Neural progenitor cell (in vitro differentiated cells): ENCODE results near the gene ARMH1. TPM values are rescaled to one million over a fixed set of nuclear protein-coding genes. Genes with fewer than 3 reads are reported as not detected.

Experiments
- DNase-seq: peaks from one replicate; pipeline ENCODE4 v3.0.0-alpha.2; 2016; ENCODE audit warnings: low spot score
- H2AFZ ChIP-seq: fragments of 200-600 bp; sonication (generic); replicated peaks from 2 replicates; pipeline ENCODE4 v1.6.1; 2016; ENCODE audit warnings: antibody characterized with exemption
- H3F3A ChIP-seq: fragments of 200-600 bp; sonication (generic); 2 replicates; pipeline ENCODE4 v1.6.1; 2016; ENCODE audit warnings: antibody characterized with exemption, low read depth
- H3K27ac ChIP-seq: fragments of 200-600 bp; sonication (generic); 2 replicates; pipeline ENCODE4 v1.5.1; 2016; ENCODE audit warnings: mild to moderate bottlenecking
- H3K27me3 ChIP-seq: fragments of 200-600 bp; sonication (generic); 2 replicates; pipeline ENCODE4 v1.6.1; 2016; ENCODE audit warnings: mild to moderate bottlenecking, moderate library complexity
- H3K36me3 ChIP-seq: fragments of 200-600 bp; sonication (generic); 2 replicates; pipeline ENCODE4 v1.5.1; 2016
- H3K4me1 ChIP-seq: fragments of 200-600 bp; sonication (generic); 2 replicates; pipeline ENCODE4 v1.6.1; 2016; ENCODE audit warnings: mixed run types
- H3K4me2 ChIP-seq: fragments of 200-600 bp; sonication (generic); 2 replicates; pipeline ENCODE4 v1.6.1; 2016
- H3K4me3 ChIP-seq: fragments of 200-600 bp; sonication (generic); 2 replicates; pipeline ENCODE4 v1.5.1; 2016
- H3K79me2 ChIP-seq: fragments of 200-600 bp; sonication (generic); 2 replicates; pipeline ENCODE4 v1.6.1; 2016; ENCODE audit warnings: low read depth
- H3K9ac ChIP-seq: fragments of 200-600 bp; sonication (generic); 2 replicates; pipeline ENCODE4 v1.6.1; 2016
- H3K9me3 ChIP-seq: fragments of 200-600 bp; sonication (generic); 2 replicates; pipeline ENCODE4 v1.5.1; 2016; ENCODE audit warnings: low read depth
- H4K20me1 ChIP-seq: fragments of 200-600 bp; sonication (generic); 2 replicates; pipeline ENCODE4 v1.6.1; 2016; ENCODE audit warnings: low read depth
- H3K27ac Mint-ChIP-seq: 3 replicates; pipeline ENCODE4 v1.8.0; 2021; ENCODE audit warnings: mixed read lengths
- H3K27me3 Mint-ChIP-seq: 2 replicates; pipeline ENCODE4 v1.8.0; 2022; ENCODE audit warnings: low read depth, mild to moderate bottlenecking, inconsistent platforms, moderate library complexity, mixed read lengths; ENCODE audit not compliant: insufficient read depth
- H3K36me3 Mint-ChIP-seq: 3 replicates; pipeline ENCODE4 v1.8.0; 2021; ENCODE audit warnings: mixed read lengths
- H3K4me1 Mint-ChIP-seq: 3 replicates; pipeline ENCODE4 v1.8.0; 2021; ENCODE audit warnings: mixed read lengths
- H3K4me3 Mint-ChIP-seq: 3 replicates; pipeline ENCODE4 v1.8.0; 2021; ENCODE audit warnings: mild to moderate bottlenecking, moderate library complexity, mixed read lengths
- H3K9me3 Mint-ChIP-seq: 3 replicates; pipeline ENCODE4 v1.8.0; 2020; ENCODE audit warnings: mixed read lengths
- EZH2 ChIP-seq: fragments of 200-600 bp; sonication (generic); IDR thresholded peaks from 2 replicates; pipeline ENCODE4 v1.6.1; 2017; ENCODE audit warnings: antibody characterized with exemption, mild to moderate bottlenecking, moderate library complexity
- EZH2phosphoT487 ChIP-seq: fragments of 200-600 bp; sonication (generic); IDR thresholded peaks from 2 replicates; pipeline ENCODE4 v1.6.1; 2017; ENCODE audit warnings: antibody characterized with exemption
- total RNA-seq: library from RNA; depleted of rRNA; stranded (reverse); fragments of >200 nt; gene quantifications from 2 replicates; pipeline ENCODE4 v1.2.3, GENCODE V29; 2015; ENCODE audit warnings: low replicate concordance
- TF ChIP-seq, protein P1 (sequence below): fragments of 200-600 bp; sonication (generic); IDR thresholded peaks from 2 replicates; pipeline ENCODE4 v1.5.1; 2017; ENCODE audit warnings: antibody characterized with exemption, mild to moderate bottlenecking

The ARMH1 gene
- total RNA-seq, 1 donor from 2014 or later = 3.6 TPM

DNA sequence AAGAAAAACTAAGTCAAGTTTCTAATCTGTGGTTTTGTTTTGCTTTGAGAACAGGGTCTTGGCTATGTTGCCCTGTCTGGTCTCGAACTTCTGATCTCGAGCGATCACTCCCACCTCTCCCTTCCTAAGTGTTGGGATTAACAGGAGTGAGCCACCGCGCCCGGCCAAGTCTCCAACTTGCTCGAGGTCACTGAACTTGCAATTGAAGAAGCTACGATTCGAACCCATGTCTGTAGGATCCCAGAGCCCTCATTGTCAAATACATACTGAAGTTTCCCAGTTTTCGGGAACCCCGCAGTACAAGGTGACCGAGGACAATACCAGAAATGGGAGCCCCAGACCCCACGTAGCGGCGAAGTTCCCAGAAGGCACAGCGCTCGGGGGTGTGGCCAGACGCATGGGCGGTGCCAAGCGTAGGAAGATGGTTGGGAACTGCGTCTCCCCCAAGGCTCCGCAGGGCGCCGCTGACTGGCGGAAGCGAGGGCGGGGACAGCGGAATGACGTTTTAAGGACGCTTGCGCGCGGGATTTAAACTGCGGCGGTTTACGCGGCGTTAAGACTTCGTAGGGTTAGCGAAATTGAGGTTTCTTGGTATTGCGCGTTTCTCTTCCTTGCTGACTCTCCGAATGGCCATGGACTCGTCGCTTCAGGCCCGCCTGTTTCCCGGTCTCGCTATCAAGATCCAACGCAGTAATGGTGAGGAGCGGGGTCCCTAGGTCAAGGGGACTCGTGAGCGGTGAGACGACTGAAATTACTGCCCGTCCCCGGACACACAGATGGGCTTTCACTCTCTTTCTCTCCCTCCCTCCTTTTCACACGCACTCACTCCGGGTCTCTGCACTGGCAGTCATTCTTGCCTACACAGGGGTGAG, 65.0 kb downstream of the ARMH1 start, which contains the start of gene KIF2C:
KIF2C (plus strand) TSS at position 531 of the 872 bp plus-strand sequence; CDS start at position 627, 96 bp downstream.
- H3K4me1 ChIP-seq = peaks cover 10% of the 10 kb centered on the region
- no peaks in the 10 kb centered on the region for H3K36me3 ChIP-seq
- peak within 1 kb of the TSS; percentile 78 for H3K4me3 ChIP-seq
- Mint-ChIP-seq H3K36me3 (peaks cover 12% of the 10 kb centered on the region), H3K9me3 (peaks cover 9% of the 10 kb centered on the region), H3K4me3 (peak within 1 kb of the TSS; percentile 97), H3K27me3 (peaks cover 16% of the 10 kb centered on the region), H3K4me1 (peaks cover 28% of the 10 kb centered on the region), H3K27ac (peak within 1 kb of the TSS; percentile 97)
- no peak within 1 kb of the TSS for H3K27ac ChIP-seq
- peak within 1 kb of the TSS; percentile 81 for H2AFZ ChIP-seq
- H3K27me3 ChIP-seq = no peaks in the 10 kb centered on the region
- peak within 1 kb of the TSS; percentile 93 for H3K4me2 ChIP-seq
- H3K79me2 ChIP-seq = peaks cover 47% of the 10 kb centered on the region
- peak; percentile 98 for DNase-seq
- H4K20me1 ChIP-seq = peaks cover 14% of the 10 kb centered on the region
- peak within 1 kb of the TSS; percentile 64 for H3K9ac ChIP-seq
- H3K9me3 ChIP-seq = no peaks in the 10 kb centered on the region
- no peak for TF ChIP-seq EZH2
- TF ChIP-seq, protein P1, sequence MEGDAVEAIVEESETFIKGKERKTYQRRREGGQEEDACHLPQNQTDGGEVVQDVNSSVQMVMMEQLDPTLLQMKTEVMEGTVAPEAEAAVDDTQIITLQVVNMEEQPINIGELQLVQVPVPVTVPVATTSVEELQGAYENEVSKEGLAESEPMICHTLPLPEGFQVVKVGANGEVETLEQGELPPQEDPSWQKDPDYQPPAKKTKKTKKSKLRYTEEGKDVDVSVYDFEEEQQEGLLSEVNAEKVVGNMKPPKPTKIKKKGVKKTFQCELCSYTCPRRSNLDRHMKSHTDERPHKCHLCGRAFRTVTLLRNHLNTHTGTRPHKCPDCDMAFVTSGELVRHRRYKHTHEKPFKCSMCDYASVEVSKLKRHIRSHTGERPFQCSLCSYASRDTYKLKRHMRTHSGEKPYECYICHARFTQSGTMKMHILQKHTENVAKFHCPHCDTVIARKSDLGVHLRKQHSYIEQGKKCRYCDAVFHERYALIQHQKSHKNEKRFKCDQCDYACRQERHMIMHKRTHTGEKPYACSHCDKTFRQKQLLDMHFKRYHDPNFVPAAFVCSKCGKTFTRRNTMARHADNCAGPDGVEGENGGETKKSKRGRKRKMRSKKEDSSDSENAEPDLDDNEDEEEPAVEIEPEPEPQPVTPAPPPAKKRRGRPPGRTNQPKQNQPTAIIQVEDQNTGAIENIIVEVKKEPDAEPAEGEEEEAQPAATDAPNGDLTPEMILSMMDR = no peak
- no peak for TF ChIP-seq EZH2phosphoT487
- H3F3A ChIP-seq = no peaks in the 10 kb centered on the region

DNA sequence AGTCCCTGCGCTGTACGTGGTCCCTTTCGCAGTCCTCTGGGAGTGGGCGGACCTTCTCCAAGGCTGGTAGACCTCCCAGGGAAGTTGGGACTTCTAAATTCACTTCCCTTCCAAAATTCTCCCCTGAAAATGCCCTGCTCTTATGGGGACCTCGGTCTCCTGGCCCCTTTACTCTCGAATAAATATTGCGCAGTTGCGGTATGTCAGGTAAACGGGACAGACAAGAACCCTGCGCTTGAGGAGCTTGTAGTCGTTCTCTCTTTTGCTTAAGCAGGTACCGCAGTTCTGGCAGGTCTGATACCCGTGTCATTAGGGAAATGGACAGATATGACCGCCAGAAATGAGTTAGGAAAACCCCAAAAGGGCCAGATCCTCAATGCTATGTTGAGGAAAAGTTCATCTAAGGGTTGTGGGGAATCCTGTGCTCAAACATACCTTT, 65.7 kb downstream of the ARMH1 start:
- H3K9me3 Mint-ChIP-seq = peaks cover 9% of the 10 kb centered on the region
- no peaks in the 10 kb centered on the region for H3K36me3 ChIP-seq
- peaks cover 54% of the 10 kb centered on the region for H3K79me2 ChIP-seq
- H3K4me3 Mint-ChIP-seq = peak overlapping the region; percentile 97
- H3K27me3 Mint-ChIP-seq = peaks cover 16% of the 10 kb centered on the region
- peak overlapping the region; percentile 97 for H3K27ac Mint-ChIP-seq
- peaks cover 15% of the 10 kb centered on the region for H4K20me1 ChIP-seq
- H3K9me3 ChIP-seq = no peaks in the 10 kb centered on the region
- peaks cover 28% of the 10 kb centered on the region for H3K4me1 Mint-ChIP-seq
- peak overlapping the region; percentile 81 for H2AFZ ChIP-seq
- peaks cover 10% of the 10 kb centered on the region for H3K4me1 ChIP-seq
- H3K27me3 ChIP-seq = no peaks in the 10 kb centered on the region
- no peak overlapping the region for H3K27ac ChIP-seq
- peak; percentile 50 for DNase-seq
- TF ChIP-seq EZH2 (no peak), EZH2phosphoT487 (no peak)
- peak overlapping the region; percentile 78 for H3K4me3 ChIP-seq
- peaks cover 14% of the 10 kb centered on the region for H3K36me3 Mint-ChIP-seq
- H3K4me2 ChIP-seq = peak overlapping the region; percentile 93
- no peaks in the 10 kb centered on the region for H3F3A ChIP-seq
- peak overlapping the region; percentile 64 for H3K9ac ChIP-seq

DNA sequence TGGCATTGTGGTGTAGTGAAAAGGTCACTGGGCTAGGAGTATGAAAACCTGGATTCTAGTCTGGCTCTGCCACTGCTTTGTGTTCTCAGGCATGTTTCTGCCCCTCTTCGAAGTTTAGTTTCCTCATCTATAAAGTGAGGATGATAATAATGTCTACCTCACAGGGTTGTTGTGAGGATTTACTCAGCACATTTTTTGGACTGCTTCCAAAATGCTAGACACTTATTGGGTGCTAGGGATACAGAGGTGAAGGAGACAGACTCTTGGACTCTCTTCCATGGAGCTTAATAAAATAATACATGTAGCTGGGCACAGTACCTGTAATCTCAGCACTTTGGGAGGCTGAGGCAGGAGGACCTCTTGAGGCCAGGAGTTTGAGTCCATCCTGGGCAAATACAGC, 68.7 kb downstream of the ARMH1 start:
- no peak overlapping the region for H2AFZ ChIP-seq
- no peak for TF ChIP-seq EZH2phosphoT487
- TF ChIP-seq, protein P1 = no peak
- TF ChIP-seq EZH2 = no peak
- H3K27ac ChIP-seq = no peak overlapping the region
- H3K79me2 ChIP-seq = peaks cover 67% of the 10 kb centered on the region
- peak overlapping the region; percentile 64 for H3K4me3 Mint-ChIP-seq
- H3K4me1 ChIP-seq = peaks cover 10% of the 10 kb centered on the region
- no peaks in the 10 kb centered on the region for H3K27me3 ChIP-seq
- peaks cover 24% of the 10 kb centered on the region for H4K20me1 ChIP-seq
- peaks cover 6% of the 10 kb centered on the region for H3K9me3 Mint-ChIP-seq
- H3K9me3 ChIP-seq = no peaks in the 10 kb centered on the region
- H3K27me3 Mint-ChIP-seq = peaks cover 9% of the 10 kb centered on the region
- H3K27ac Mint-ChIP-seq = no peak overlapping the region
- no peak overlapping the region for H3K9ac ChIP-seq
- H3K36me3 Mint-ChIP-seq = peaks cover 26% of the 10 kb centered on the region
- peaks cover 7% of the 10 kb centered on the region for H3K36me3 ChIP-seq
- H3K4me2 ChIP-seq = no peak overlapping the region
- H3K4me1 Mint-ChIP-seq = peaks cover 28% of the 10 kb centered on the region
- no peaks in the 10 kb centered on the region for H3F3A ChIP-seq
- H3K4me3 ChIP-seq = no peak overlapping the region
- no peak for DNase-seq

DNA sequence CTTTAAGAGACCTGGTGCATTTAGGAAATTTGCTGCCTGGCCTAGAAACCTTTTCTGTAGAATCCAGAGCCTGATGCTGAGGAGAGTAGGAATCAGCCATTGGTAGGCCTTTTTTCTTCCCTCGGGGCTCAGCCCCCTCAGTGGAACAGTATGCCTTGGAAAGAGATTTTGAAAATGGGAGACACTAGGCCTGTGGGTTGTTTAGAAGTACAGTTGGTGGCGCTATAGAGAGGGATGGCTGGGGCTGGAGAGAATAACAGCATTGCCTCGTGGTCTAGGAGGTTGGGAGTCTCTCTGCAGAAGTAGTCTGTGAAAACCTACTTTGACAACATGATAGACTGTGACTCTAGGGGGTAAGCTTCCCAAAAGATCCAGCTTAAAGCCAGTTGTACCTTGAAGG, 73.4 kb downstream of the ARMH1 start:
- no peak for TF ChIP-seq EZH2phosphoT487
- TF ChIP-seq, protein P1 = peak; percentile 19
- peak; percentile 12 for DNase-seq
- no peaks in the 10 kb centered on the region for H3K9me3 Mint-ChIP-seq
- Histone ChIP-seq H3K79me2 (peaks cover 36% of the 10 kb centered on the region), H4K20me1 (peaks cover 29% of the 10 kb centered on the region), H3F3A (no peaks in the 10 kb centered on the region), H3K27me3 (no peaks in the 10 kb centered on the region), H3K4me1 (no peaks in the 10 kb centered on the region), H2AFZ (no peak overlapping the region), H3K4me3 (no peak overlapping the region), H3K9ac (no peak overlapping the region), H3K9me3 (no peaks in the 10 kb centered on the region), H3K27ac (no peak overlapping the region), H3K36me3 (peaks cover 16% of the 10 kb centered on the region), H3K4me2 (no peak overlapping the region)
- no peaks in the 10 kb centered on the region for H3K27me3 Mint-ChIP-seq
- no peak overlapping the region for H3K27ac Mint-ChIP-seq
- H3K4me1 Mint-ChIP-seq = peaks cover 7% of the 10 kb centered on the region
- H3K36me3 Mint-ChIP-seq = peaks cover 34% of the 10 kb centered on the region
- H3K4me3 Mint-ChIP-seq = no peak overlapping the region
